ENCODE measurements around the gene EYA4. TPM values are rescaled to one million over a fixed set of nuclear protein-coding genes. Genes with fewer than 3 reads are reported as not detected.

Gene EYA4
- total and polyA plus RNA-seq, 2 donors (not counting 3 experiments of a cell fraction or from before 2014, with no cell fraction given): not detected

GRCh38 chr6:133396233-133396983 lies 155.3 kb downstream of the EYA4 start:
- Histone ChIP-seq H3K79me2 (ENCODE audit: control insufficient read depth, insufficient read depth, low read length) (no peaks in the 10 kb centered on the region), H3K4me1 (ENCODE audit: control insufficient read depth, extremely low read depth, insufficient read depth, low read length) (no peaks in the 10 kb centered on the region), H2AFZ (ENCODE audit: low read depth, low read length) (no peak overlapping the region), H3K9me1 (replicated peaks; ENCODE audit: control insufficient read depth, extremely low read depth, insufficient read depth, low read length) (no peaks in the 10 kb centered on the region), H3K27ac (ENCODE audit: insufficient read depth, low read depth, low read length) (no peak overlapping the region), H3K4me2 (ENCODE audit: insufficient read depth, low read length) (no peak overlapping the region), H3K9me3 (replicated peaks; ENCODE audit: control insufficient read depth, insufficient read depth, low read length) (no peaks in the 10 kb centered on the region), H3K4me3 (replicated peaks in 1 of 3; ENCODE audit: insufficient read depth in 1 of 3, low read depth in 1 of 3, low read length in 3 of 3) (no peak overlapping the region), H3K36me3 (ENCODE audit: control insufficient read depth in 2 of 2, extremely low read depth in 1 of 2, insufficient read depth in 2 of 2, low read length in 2 of 2) (no peaks in the 10 kb centered on the region), H4K20me1 (replicated peaks; ENCODE audit: control insufficient read depth, extremely low read depth, insufficient read depth, low read length) (no peaks in the 10 kb centered on the region), H3K9ac (replicated peaks; ENCODE audit: extremely low read depth, insufficient read depth, low read length) (no peak overlapping the region), H3K27me3 (ENCODE audit: control insufficient read depth in 2 of 2, insufficient read depth in 2 of 2, low read length in 2 of 2) (no peaks in the 10 kb centered on the region)
- intact Hi-C loops (cut with micrococcal nuclease): no loop called here
- FAIRE-seq (no peak), DNase-seq (ENCODE audit: low read depth, low spot score) (no peak)
- dilution Hi-C loops (cut with MboI; ENCODE audit: extremely low pct_ligation_motif_present, low sequenced_read_pairs): no loop called here
- ChIA-PET CTCF (no interaction called here), POLR2A (no interaction called here)
- TF ChIP-seq JUN (IDR thresholded peaks at IDR 0.05; ENCODE audit: borderline replicate concordance, insufficient read depth, insufficient read length, low read depth) (no peak), EZH2 (IDR thresholded peaks at IDR 0.05; ENCODE audit: borderline replicate concordance, low read depth, low read length, severe bottlenecking) (no peak), MYC (IDR thresholded peaks at IDR 0.05; ENCODE audit: low read depth, low read length) (no peak), MAX (IDR thresholded peaks at IDR 0.05; ENCODE audit: insufficient read depth, insufficient read length) (no peak), POLR2AphosphoS5 (IDR thresholded peaks at IDR 0.05; ENCODE audit: insufficient read depth, low read depth, low read length) (no peak), POLR2A (IDR thresholded peaks at IDR 0.05; ENCODE audit: low read depth, low read length) (no peak), CTCF (IDR thresholded peaks at IDR 0.05; ENCODE audit: extremely low read depth in 1 of 2, insufficient read depth in 1 of 2, low read depth in 1 of 2, low read length in 2 of 2) (no peak), GATA2 (IDR thresholded peaks at IDR 0.05; ENCODE audit: insufficient read depth, insufficient read length, low read depth, low read length) (no peak), FOS (IDR thresholded peaks at IDR 0.05; ENCODE audit: borderline replicate concordance, insufficient read depth, low read length) (no peak)
- BruUV-seq (replicated peaks): no TSS peak
